Epidermal melanocyte (primary cell): ENCODE results near the gene PDF.

Source experiments
- DNase-seq: peaks from one replicate; pipeline ENCODE4 v3.0.0; 2011; ENCODE audit warnings: low spot score; ENCODE audit not compliant: insufficient read length

PDF gene

GRCh38 chr16:69339289-69340094, 9.1 kb upstream of the PDF start, which contains the start of the genes COG8 and NIP7:
COG8 (minus strand) TSS chr16:69339564; CDS start chr16:69339552, 12 bp downstream.
NIP7 (plus strand) TSS chr16:69339772; CDS start chr16:69339830, 58 bp downstream.
- peak; percentile 91 for DNase-seq

DNA sequence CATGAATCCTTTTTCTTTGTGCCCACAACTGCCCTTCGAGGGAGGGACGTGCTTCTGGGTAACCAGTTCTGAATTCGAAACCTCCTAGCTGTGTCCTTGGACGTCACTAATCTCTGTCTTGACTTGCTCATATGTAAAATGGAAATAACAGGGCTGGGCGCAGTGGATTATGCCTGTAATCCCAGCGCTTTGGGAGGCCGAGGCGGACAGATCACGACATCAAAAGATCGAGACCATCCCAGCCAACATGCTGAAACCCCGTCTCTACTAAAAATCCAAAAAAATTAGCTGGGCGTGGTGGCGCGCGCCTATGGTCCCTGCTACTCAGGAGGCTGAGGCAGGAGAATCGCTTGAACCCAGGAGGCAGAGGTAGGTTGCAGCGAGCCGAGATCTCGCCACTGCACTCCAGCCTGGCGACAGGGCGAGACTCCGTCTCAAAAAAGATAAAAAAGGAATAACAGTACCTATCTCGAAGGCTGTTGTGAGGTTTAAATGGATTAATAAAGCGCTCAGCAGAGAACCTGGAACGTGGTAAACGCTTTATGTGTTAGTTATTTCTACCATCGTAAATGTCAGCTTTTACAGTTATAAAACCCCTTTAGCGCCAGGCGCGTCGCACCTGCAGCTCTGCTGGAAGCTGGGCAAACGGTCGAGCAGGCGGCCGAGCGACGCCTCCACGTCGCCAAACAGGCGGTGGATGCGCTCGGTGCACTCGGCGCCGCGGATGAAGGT, 8.3 kb upstream of the PDF start:
- no peak for DNase-seq

DNA sequence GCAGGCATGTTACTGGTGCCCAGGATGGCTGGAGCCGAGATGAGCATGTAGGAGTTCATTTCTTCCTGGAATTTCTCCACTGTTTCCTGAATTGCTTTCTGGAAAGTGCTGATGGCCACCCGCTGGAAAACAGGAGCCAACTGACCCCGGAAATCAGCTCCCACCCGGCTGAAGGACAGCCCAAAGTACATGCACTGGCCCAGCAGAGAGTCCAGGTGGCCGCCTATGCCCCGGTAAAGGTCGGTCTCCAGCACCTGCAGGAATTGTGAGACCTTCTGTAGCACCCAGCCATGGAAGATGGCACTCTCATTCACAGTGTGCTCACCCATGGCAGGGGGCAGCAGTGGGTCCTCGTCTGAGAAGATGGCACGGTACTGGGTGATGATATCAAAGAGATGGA, 4.3 kb upstream of the PDF start:
- no peak for DNase-seq

DNA sequence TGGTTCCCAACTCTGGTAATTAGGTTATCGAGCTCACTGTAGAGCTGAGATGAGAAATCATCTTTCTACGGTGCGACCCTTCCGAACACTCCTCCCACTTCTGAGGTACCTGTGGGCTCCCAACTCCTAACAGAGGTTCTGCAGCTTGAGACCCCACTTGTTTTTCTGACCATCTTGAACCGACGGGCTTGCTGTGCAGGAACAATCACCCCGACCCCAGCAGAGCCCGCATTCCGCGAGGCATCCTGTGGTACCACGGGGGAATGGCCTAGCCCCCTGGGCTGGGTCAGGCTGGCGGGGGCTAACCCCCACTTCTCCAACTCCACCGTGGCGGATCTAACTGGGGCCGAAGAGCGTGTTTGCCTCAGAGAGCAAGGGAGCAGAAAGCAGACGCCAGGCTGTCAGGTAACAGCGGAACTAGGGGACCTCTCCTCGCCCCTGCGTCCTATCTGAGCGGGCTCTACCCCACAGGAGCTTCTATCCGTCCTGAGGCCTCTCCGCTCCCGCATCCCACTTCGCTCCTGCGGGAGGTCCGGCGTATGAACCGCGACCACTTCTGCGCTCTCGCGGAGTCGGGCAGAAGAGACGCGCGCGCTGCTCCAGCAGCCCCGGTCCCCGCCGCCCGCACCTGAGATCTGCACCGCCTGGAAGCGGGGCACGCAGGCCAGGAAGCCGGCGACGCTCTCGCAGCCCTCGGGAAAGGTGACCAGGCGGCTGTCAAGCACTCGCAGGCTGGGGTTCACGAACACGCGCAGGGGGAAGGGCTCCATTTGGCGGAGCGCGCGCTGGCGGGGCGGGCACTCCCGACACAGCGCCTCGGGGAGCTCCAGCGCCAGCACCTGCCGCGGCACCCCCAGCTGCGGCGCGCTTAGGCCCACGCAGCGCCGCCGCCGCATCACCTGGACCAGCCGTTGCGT, 761 bp downstream of the PDF start:
- no peak for DNase-seq

GRCh38 chr16:69328854-69329316, 1.5 kb downstream of the PDF start:
- DNase-seq: no peak

DNA sequence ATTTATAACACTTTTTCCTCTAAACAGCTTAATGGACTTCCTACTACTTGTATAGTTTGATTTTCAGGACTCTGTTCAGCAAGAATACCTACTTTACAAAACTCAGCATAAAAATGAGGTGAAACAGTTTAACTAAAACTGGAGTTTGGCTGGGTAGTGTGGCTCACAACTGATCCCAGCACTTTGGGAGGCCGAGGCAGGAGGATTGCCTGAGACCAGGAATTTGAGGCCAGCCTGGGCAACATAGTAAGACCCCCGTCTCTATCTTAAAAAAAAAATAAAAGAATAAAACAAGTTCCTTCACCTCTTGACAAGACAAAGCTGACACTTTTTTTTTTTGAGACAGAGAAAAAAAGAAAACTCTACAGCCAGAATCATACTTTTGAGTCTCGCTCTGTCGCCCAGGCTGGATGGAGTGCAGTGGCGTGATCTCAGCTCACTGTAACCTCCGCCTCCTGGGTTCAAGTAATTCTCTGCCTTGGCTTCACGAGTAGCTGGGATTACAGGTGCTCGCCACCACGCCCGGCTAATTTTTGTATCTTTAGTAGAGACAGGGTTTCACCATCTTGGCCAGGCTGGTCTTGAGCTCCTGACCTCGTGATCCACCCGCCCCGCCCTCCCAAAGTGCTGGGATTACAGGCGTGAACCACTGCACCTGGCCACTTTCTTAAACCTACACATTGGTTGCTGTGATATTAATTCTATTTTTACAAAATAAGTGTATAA, 2.6 kb downstream of the PDF start:
- no peak for DNase-seq

GRCh38 chr16:69326172-69326873, 4.1 kb downstream of the PDF start:
- DNase-seq: no peak

DNA sequence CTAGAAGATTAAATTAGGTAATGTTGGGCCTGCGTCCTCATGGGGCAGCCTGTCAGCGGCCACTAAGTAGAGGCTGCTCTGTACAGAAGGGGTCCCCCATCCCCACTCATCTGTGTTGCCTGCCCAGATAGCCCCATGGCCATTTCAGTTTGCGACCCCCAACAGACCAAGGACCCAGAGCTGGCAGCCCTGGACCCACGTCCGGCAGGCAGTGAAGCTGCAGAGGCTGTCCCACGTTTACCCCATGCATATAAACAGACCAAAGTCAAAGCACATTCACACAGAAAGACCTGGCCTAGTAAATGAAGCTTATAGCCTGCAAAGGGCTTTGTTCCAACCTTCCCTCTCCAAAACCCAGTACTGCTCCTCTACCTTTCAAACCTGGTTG, 4.6 kb downstream of the PDF start:
- DNase-seq: no peak

DNA sequence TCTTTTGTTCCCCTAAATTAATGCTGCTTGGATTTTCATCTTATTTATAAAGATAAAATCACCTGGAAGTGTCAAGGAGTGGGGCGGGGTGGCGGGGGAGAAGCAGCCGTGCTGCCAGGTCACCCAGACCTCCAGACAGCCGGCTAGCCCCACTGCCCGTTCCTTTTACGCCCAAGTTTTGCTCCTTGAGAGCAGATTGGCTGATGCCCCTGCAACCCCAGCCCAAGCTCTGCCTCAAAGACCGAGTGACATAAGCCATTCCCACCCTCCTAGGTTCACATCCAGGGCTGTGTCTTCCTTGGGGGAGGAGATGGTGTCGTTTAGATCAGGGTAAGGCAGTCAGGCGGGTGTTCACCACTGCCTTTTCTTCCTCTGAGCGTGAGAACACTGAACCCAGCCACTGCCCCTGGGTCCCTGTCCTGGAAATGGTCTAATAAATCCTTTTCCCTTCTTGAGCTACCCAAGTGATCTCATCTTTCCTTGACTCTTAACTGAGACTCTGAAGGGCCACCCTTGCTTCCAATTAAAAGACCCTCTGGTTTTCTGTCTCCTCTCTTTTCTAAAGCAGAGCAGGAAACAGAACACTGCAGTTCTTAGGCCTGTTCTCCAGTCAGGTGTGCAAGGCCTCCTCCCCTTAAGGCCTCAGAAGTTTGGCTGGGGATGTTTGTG, 5.7 kb downstream of the PDF start:
- no peak for DNase-seq

GRCh38 chr16:69324013-69324531, 6.3 kb downstream of the PDF start:
- DNase-seq: no peak

- DNase-seq: no peak
Measured at GRCh38 chr16:69323415-69323814, 7.0 kb downstream of the PDF start.

DNA sequence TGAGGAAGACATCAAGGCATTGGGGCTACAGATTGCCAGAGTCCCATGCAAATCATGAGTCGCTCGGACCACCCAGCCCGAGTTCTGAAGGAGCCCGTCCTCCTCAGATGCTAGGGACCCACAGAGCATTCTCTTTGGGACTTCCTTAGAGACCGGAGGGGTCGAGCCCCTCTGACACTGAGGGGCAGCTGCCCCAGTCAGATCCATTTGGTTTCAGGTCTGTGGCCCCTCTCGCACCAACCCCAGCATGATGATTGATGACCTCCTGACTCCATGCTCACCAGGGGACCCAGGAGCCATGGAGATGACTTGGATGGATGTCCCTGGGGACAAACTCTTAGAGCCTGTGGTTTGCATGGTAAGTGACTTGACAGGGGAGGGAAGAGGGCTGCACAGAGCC, 8.0 kb downstream of the PDF start:
- DNase-seq: no peak

DNA sequence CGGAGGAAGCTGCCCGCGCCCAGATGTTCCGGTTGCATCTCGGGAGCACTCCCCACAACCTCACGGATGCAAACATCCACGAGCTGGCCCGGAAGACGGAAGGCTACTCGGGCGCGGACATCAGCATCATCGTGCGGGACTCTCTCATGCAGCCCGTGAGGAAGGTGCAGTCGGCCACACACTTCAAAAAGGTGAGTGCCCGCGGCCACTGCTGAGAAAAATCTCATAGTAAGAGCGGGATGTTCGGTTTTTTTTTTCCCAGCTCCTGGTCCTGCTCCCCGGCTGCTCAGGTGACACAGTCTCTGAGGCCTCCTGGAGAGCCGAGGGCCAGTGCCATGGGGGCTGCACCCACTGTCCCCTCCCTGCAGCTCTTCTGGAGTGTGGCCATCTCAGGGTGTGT, 9.3 kb downstream of the PDF start:
- DNase-seq: no peak

GRCh38 chr16:69320740-69321073, 9.7 kb downstream of the PDF start:
- no peak for DNase-seq

DNA sequence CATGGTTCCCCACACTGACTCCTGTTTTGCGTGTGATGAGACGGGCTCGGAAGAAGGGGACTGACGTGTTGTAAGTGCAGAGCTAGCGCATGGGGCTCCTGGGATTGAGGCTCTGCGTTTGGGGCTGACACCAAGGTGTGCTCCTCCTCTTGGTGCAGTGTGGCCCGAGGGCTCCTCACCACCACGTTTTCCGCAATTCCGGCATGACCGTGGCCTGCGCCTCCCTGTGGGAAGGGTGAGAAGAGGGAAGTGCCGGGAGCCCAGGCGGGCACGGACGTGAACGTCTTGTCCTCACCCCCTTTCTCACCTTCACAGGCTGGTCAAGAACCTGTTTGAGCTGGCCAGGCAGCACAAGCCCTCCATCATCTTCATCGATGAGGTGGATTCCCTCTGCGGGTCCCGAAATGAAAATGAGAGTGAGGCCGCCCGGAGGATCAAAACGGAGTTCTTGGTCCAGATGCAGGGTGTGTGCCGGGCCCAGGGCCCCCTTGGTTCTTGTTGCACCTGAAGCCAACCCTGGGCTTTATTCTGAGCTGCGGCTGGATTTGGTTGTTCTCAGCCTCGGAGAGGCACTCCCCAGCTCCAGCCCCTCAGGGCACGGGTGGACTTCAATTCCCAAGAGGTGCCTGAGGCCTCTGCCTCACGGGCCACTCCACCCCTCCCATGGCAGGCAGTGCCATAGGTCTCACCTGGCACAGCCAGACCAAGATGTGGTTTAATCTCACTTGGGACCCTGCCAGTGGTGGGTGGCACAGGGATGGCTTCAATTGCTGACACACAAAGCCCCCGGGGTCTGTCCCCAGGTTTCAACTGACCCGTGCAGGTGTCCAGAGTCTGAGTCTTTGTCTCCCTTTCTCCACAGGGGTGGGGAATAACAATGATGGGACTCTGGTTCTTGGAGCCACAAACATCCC, 10.3 kb downstream of the PDF start:
- no peak for DNase-seq

DNA sequence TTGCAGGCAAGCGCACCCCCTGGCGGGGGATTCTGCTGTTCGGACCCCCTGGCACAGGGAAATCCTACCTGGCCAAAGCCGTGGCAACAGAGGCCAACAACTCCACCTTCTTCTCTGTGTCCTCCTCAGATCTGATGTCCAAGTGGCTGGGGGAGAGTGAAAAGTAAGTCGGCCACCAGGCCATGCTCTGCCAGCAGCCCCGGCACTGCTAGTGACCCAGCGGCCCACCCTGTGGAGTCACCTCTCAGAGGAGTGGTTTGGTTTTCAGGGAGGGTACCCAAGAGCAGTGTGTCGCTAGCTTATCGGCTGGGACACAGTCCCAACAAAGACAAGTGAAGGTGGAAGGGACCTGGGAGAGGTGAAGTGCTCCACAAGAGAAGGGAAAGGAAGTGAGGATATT, 11.0 kb downstream of the PDF start:
- no peak for DNase-seq

GRCh38 chr16:69318911-69319289, 11.5 kb downstream of the PDF start:
- DNase-seq: no peak

GRCh38 chr16:69318177-69318910, 12.0 kb downstream of the PDF start:
- no peak for DNase-seq
